ENCODE measurements around the gene MB. TPM values are rescaled to one million over a fixed set of nuclear protein-coding genes. Genes with fewer than 3 reads are reported as not detected.

Gene MB
- polyA plus RNA-seq, 3 donors = not detected

GRCh38 chr22:35664955-35665587 is 47.9 kb upstream of the MB start:
- TF ChIP-seq, protein P1, sequence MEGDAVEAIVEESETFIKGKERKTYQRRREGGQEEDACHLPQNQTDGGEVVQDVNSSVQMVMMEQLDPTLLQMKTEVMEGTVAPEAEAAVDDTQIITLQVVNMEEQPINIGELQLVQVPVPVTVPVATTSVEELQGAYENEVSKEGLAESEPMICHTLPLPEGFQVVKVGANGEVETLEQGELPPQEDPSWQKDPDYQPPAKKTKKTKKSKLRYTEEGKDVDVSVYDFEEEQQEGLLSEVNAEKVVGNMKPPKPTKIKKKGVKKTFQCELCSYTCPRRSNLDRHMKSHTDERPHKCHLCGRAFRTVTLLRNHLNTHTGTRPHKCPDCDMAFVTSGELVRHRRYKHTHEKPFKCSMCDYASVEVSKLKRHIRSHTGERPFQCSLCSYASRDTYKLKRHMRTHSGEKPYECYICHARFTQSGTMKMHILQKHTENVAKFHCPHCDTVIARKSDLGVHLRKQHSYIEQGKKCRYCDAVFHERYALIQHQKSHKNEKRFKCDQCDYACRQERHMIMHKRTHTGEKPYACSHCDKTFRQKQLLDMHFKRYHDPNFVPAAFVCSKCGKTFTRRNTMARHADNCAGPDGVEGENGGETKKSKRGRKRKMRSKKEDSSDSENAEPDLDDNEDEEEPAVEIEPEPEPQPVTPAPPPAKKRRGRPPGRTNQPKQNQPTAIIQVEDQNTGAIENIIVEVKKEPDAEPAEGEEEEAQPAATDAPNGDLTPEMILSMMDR (IDR thresholded peaks at IDR 0.05) = no peak
- Histone ChIP-seq H3K9me3 (replicated peaks in 1 of 2; ENCODE audit: control insufficient read depth in 1 of 2, insufficient read depth in 1 of 2, low read length in 2 of 2) (peaks cover 5 to 8% of the 10 kb centered on the region in 2 donors), H3K36me3 (replicated peaks in 1 of 2; ENCODE audit: control insufficient read depth in 1 of 2, insufficient read depth in 2 of 2, low read length in 2 of 2) (peaks cover 8 to 37% of the 10 kb centered on the region in 2 donors), H3K4me1 (ENCODE audit: control insufficient read depth in 1 of 2, insufficient read depth in 2 of 2, low read length in 2 of 2) (peaks cover 31 to 34% of the 10 kb centered on the region in 2 donors), H2AFZ (ENCODE audit: insufficient read depth, low read depth, low read length, poor library complexity, severe bottlenecking) (no peak overlapping the region), H4K20me1 (ENCODE audit: insufficient read depth, low read length) (no peaks in the 10 kb centered on the region), H3K9ac (ENCODE audit: insufficient read depth, low read length, poor library complexity, severe bottlenecking) (no peak overlapping the region), H3K27me3 (ENCODE audit: control insufficient read depth in 2 of 2, insufficient read depth in 2 of 2, low read length in 2 of 2) (no peaks in the 10 kb centered on the region), H3K4me2 (replicated peaks; ENCODE audit: extremely low read depth, low read length, poor library complexity, severe bottlenecking) (no peak overlapping the region), H3K27ac (ENCODE audit: low read depth in 1 of 2, low read length in 2 of 2) (no peak overlapping the region), H3K79me2 (ENCODE audit: insufficient read depth, low read length) (peaks cover 26% of the 10 kb centered on the region), H3K4me3 (replicated peaks in 1 of 3; ENCODE audit: low read depth in 2 of 3, low read length in 3 of 3) (no peak overlapping the region)
- no peaks in the 10 kb centered on the region for H3K27me3 Mint-ChIP-seq (ENCODE audit: low read depth in 3 of 3)
- peaks cover 32 to 39% of the 10 kb centered on the region in 2 donors for H3K36me3 Mint-ChIP-seq
- no peak overlapping the region for H3K4me3 Mint-ChIP-seq
- peaks cover 38% of the 10 kb centered on the region for H3K4me1 Mint-ChIP-seq
- 100% methylated on average over 4 of the region's 5 CpGs for WGBS (ENCODE audit: insufficient coverage)
- no peak overlapping the region for H3K27ac Mint-ChIP-seq
- intact Hi-C loops (cut with micrococcal nuclease) = no loop called here
- peaks cover 3 to 13% (median 9%) of the 10 kb centered on the region in 7 donors for H3K9me3 Mint-ChIP-seq
- no peak for DNase-seq

GRCh38 chr22:35663371-35663770 is 46.2 kb upstream of the MB start:
- Mint-ChIP-seq H3K27ac (peak overlapping the region; percentile 78 to 95 (median 88)), H3K36me3 (peaks cover 47 to 55% of the 10 kb centered on the region in 2 donors), H3K4me1 (peaks cover 46% of the 10 kb centered on the region), H3K4me3 (peak overlapping the region; percentile 69 to 78), H3K27me3 (ENCODE audit: low read depth in 3 of 3) (no peaks in the 10 kb centered on the region), H3K9me3 (peaks cover 6 to 17% (median 10%) of the 10 kb centered on the region in 7 donors)
- H3K79me2 ChIP-seq (ENCODE audit: insufficient read depth, low read length) = peaks cover 34% of the 10 kb centered on the region
- peak overlapping the region; percentile 24 to 59 (median 47) for H3K4me3 ChIP-seq (replicated peaks in 1 of 3; ENCODE audit: low read depth in 2 of 3, low read length in 3 of 3)
- peaks cover 32 to 42% of the 10 kb centered on the region in 2 donors for H3K4me1 ChIP-seq (ENCODE audit: control insufficient read depth in 1 of 2, insufficient read depth in 2 of 2, low read length in 2 of 2)
- H3K27me3 ChIP-seq (ENCODE audit: control insufficient read depth in 2 of 2, insufficient read depth in 2 of 2, low read length in 2 of 2) = no peaks in the 10 kb centered on the region
- no peaks in the 10 kb centered on the region for H4K20me1 ChIP-seq (ENCODE audit: insufficient read depth, low read length)
- H3K36me3 ChIP-seq (replicated peaks in 1 of 2; ENCODE audit: control insufficient read depth in 1 of 2, insufficient read depth in 2 of 2, low read length in 2 of 2) = peaks cover 22 to 54% of the 10 kb centered on the region in 2 donors
- peak in 1 of 3 donors; percentile 30 for DNase-seq
- H3K9me3 ChIP-seq (replicated peaks in 1 of 2; ENCODE audit: control insufficient read depth in 1 of 2, insufficient read depth in 1 of 2, low read length in 2 of 2) = peaks cover 5 to 8% of the 10 kb centered on the region in 2 donors
- H3K4me2 ChIP-seq (replicated peaks; ENCODE audit: extremely low read depth, low read length, poor library complexity, severe bottlenecking) = peak overlapping the region; percentile 63
- TF ChIP-seq, protein P1 (IDR thresholded peaks at IDR 0.05) = no peak
- no peak overlapping the region for H3K9ac ChIP-seq (ENCODE audit: insufficient read depth, low read length, poor library complexity, severe bottlenecking)
- H3K27ac ChIP-seq (ENCODE audit: low read depth in 1 of 2, low read length in 2 of 2) = peak overlapping the region in 1 of 2 donors; percentile 88
- peak overlapping the region; percentile 19 for H2AFZ ChIP-seq (ENCODE audit: insufficient read depth, low read depth, low read length, poor library complexity, severe bottlenecking)
- intact Hi-C loops (cut with micrococcal nuclease) = no loop called here
- WGBS (ENCODE audit: insufficient coverage) = no CpG with 5 or more reads among the region's 3 CpGs
